Hepatocyte (in vitro differentiated cells): ENCODE results near the gene ADGRD2. TPM values are rescaled to one million over a fixed set of nuclear protein-coding genes. Genes with fewer than 3 reads are reported as not detected.

Experiments used
- DNase-seq: peaks from one replicate; pipeline ENCODE4 v3.0.0-alpha.2; 2016; ENCODE audit warnings: low spot score
- H2AFZ ChIP-seq: fragments of 200-600 bp; sonication (generic); 2 replicates; pipeline ENCODE4 v1.6.0; 2016; ENCODE audit warnings: antibody characterized with exemption, mild to moderate bottlenecking
- H3K27ac ChIP-seq: fragments of 200-600 bp; sonication (generic); 2 replicates; pipeline ENCODE4 v1.5.1; 2016; ENCODE audit warnings: mild to moderate bottlenecking
- H3K27me3 ChIP-seq: fragments of 200-600 bp; sonication (generic); 2 replicates; pipeline ENCODE4 v1.6.1; 2016
- H3K36me3 ChIP-seq: fragments of 200-600 bp; sonication (generic); replicated peaks from 2 replicates; pipeline ENCODE4 v1.5.1; 2016; ENCODE audit warnings: low read depth; ENCODE audit not compliant: insufficient read depth
- H3K4me1 ChIP-seq: fragments of 200-600 bp; sonication (generic); 2 replicates; pipeline ENCODE4 v1.5.1; 2016; ENCODE audit warnings: mild to moderate bottlenecking, moderate library complexity; ENCODE audit not compliant: insufficient read depth
- H3K4me2 ChIP-seq: fragments of 200-600 bp; sonication (generic); 2 replicates; pipeline ENCODE4 v1.6.0; 2016
- H3K4me3 ChIP-seq: fragments of 200-600 bp; sonication (generic); 2 replicates; pipeline ENCODE4 v1.5.1; 2016; ENCODE audit warnings: mild to moderate bottlenecking
- H3K79me2 ChIP-seq: fragments of 200-600 bp; sonication (generic); 2 replicates; pipeline ENCODE4 v1.6.0; 2017; ENCODE audit warnings: mild to moderate bottlenecking
- H3K9me2 ChIP-seq: fragments of 200-600 bp; sonication (generic); replicated peaks from 2 replicates; pipeline ENCODE4 v1.6.0; 2017; ENCODE audit warnings: mild to moderate bottlenecking; ENCODE audit not compliant: insufficient read depth
- H3K9me3 ChIP-seq: fragments of 200-600 bp; sonication (generic); 2 replicates; pipeline ENCODE4 v1.5.1; 2016; ENCODE audit warnings: low read depth, mild to moderate bottlenecking
- H4K20me1 ChIP-seq: fragments of 200-600 bp; sonication (generic); 2 replicates; pipeline ENCODE4 v1.6.0; 2016; ENCODE audit warnings: mild to moderate bottlenecking; ENCODE audit not compliant: insufficient read depth, poor library complexity, severe bottlenecking
- EZH2 ChIP-seq: fragments of 200-600 bp; sonication (generic); IDR thresholded peaks from 2 replicates; pipeline ENCODE4 v1.6.1; 2016; ENCODE audit warnings: antibody characterized with exemption, mild to moderate bottlenecking, borderline replicate concordance
- EZH2phosphoT487 ChIP-seq: fragments of 200-600 bp; sonication (generic); IDR thresholded peaks from one replicate; pipeline ENCODE4 v1.6.1; 2018; ENCODE audit warnings: antibody characterized with exemption, mild to moderate bottlenecking, low read depth, moderate library complexity; ENCODE audit not compliant: unreplicated experiment, severe bottlenecking
- WGBS: methylation state at CpG from one replicate; pipeline ENCODE4 v1.1.6; 2016; ENCODE audit warnings: low lambda C conversion rate; ENCODE audit errors: missing lambda C conversion rate; 5-methylcytosine and 5-hydroxymethylcytosine counted together
- polyA plus RNA-seq: library from polyadenylated mRNA; unstranded; fragments of >200 nt; fragmentation: Nextera tagmentation; extraction: Ambion mirVana; gene quantifications from 2 replicates; pipeline ENCODE4 v1.2.1, GENCODE V29; 2016
- total RNA-seq: library from RNA; depleted of rRNA; stranded (reverse); fragments of >200 nt; gene quantifications from 2 replicates; pipeline ENCODE4 v1.2.3, GENCODE V29; 2014
- TF ChIP-seq, protein P1 (sequence below): fragments of 200-600 bp; sonication (generic); IDR thresholded peaks from 2 replicates; pipeline ENCODE4 v1.5.1; 2016; ENCODE audit warnings: antibody characterized with exemption, mild to moderate bottlenecking; ENCODE audit not compliant: poor library complexity

The ADGRD2 gene
- total and polyA plus RNA-seq, 2 experiments from 2014 or later, result not detected

DNA sequence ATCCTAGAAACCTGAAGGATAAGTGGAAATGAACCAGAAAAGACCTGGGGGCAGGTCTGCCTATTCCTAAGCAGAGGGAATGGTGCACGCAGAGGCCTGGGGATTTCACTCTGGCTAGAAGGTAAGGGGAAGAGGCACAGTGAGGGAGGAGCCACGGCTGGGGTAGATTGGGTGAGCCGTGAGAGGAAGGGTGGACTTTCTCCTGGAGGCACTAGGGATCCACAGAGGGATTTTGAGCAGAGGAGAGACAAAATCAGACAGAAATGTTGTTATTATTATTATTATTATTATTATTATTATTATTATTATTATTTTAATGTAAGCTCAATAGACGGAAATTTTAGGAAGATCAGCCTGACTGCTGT is 3.0 kb upstream of the ADGRD2 start:
- Histone ChIP-seq H3K4me2 (no peak overlapping the region), H3K27ac (no peak overlapping the region), H3K9me3 (no peaks in the 10 kb centered on the region), H3K9me2 (no peaks in the 10 kb centered on the region), H4K20me1 (no peaks in the 10 kb centered on the region), H3K4me1 (peaks cover 8% of the 10 kb centered on the region), H3K36me3 (no peaks in the 10 kb centered on the region), H3K27me3 (peaks cover 19% of the 10 kb centered on the region), H3K79me2 (no peaks in the 10 kb centered on the region), H2AFZ (no peak overlapping the region), H3K4me3 (no peak overlapping the region)
- TF ChIP-seq, protein P1, sequence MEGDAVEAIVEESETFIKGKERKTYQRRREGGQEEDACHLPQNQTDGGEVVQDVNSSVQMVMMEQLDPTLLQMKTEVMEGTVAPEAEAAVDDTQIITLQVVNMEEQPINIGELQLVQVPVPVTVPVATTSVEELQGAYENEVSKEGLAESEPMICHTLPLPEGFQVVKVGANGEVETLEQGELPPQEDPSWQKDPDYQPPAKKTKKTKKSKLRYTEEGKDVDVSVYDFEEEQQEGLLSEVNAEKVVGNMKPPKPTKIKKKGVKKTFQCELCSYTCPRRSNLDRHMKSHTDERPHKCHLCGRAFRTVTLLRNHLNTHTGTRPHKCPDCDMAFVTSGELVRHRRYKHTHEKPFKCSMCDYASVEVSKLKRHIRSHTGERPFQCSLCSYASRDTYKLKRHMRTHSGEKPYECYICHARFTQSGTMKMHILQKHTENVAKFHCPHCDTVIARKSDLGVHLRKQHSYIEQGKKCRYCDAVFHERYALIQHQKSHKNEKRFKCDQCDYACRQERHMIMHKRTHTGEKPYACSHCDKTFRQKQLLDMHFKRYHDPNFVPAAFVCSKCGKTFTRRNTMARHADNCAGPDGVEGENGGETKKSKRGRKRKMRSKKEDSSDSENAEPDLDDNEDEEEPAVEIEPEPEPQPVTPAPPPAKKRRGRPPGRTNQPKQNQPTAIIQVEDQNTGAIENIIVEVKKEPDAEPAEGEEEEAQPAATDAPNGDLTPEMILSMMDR, result no peak
- TF ChIP-seq EZH2 (no peak), EZH2phosphoT487 (no peak)
- 63% methylated on average over 4 of the region's 4 CpGs for WGBS
- DNase-seq, result no peak

GRCh38 chr9:124448019-124448418 is 2.2 kb upstream of the ADGRD2 start:
- Histone ChIP-seq H3K27ac (no peak overlapping the region), H3K9me2 (no peaks in the 10 kb centered on the region), H3K79me2 (no peaks in the 10 kb centered on the region), H3K4me2 (no peak overlapping the region), H3K27me3 (peaks cover 25% of the 10 kb centered on the region), H4K20me1 (no peaks in the 10 kb centered on the region), H3K4me1 (peaks cover 8% of the 10 kb centered on the region), H3K9me3 (no peaks in the 10 kb centered on the region), H3K36me3 (no peaks in the 10 kb centered on the region), H2AFZ (no peak overlapping the region), H3K4me3 (no peak overlapping the region)
- WGBS, result 96% methylated on average over 7 of the region's 7 CpGs
- DNase-seq, result no peak
- TF ChIP-seq EZH2phosphoT487 (no peak), EZH2 (no peak)
- TF ChIP-seq, protein P1, result no peak

DNA sequence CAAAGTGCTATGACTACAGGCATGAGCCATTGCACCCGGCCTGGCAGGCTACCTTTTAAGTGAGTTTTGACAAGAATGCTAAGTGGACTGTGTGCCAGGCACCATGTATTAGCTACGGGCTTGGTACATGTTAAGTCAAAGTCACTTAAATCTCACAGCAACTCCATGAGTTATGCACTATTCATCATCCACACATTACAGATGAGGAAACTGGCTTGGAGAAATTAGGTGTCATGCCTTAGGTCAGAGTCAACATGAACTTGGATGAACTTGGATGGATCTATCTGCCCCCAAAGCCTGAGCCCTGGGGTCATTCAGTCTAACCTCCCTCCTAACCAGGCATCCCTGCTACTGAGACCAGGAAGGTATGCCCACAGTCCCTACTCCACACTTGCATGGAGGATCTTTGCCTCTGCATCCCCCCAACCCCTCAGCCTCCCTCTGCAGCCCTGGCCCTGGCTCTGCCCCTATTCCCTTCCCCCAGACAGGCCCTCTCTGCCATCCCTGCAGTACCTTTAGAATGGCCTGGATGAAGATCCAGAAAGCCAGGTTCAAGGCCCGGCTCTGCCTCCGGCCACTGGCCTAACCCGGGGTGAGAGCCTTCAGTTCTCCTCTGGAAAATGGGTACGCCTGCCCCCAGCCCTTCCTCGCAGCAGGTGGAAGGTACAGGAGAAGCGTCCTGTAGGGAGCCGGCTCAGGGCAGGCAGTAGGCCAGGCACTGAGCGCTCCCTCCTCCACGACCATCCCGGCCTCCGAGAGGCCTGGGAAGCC is 685 bp upstream of the ADGRD2 start:
- H3K4me1 ChIP-seq, result peaks cover 8% of the 10 kb centered on the region
- no peaks in the 10 kb centered on the region for H3K79me2 ChIP-seq
- DNase-seq, result no peak
- WGBS, result 84% methylated on average over 13 of the region's 13 CpGs
- H3K27me3 ChIP-seq, result peaks cover 28% of the 10 kb centered on the region
- no peak overlapping the region for H3K4me3 ChIP-seq
- TF ChIP-seq, protein P1, result no peak
- TF ChIP-seq EZH2, result no peak
- TF ChIP-seq EZH2phosphoT487, result no peak
- no peaks in the 10 kb centered on the region for H4K20me1 ChIP-seq
- no peak overlapping the region for H2AFZ ChIP-seq
- no peaks in the 10 kb centered on the region for H3K36me3 ChIP-seq
- H3K9me2 ChIP-seq, result no peaks in the 10 kb centered on the region
- no peak overlapping the region for H3K4me2 ChIP-seq
- H3K27ac ChIP-seq, result no peak overlapping the region
- H3K9me3 ChIP-seq, result no peaks in the 10 kb centered on the region
